Gastroesophageal sphincter (tissue), 4 donors: ENCODE measurements around the gene CRCP. TPM values are rescaled to one million over a fixed set of nuclear protein-coding genes. Genes with fewer than 3 reads are reported as not detected.
"Not testable (repeated sequence)": the region's sequence is repeated elsewhere in the genome, so short reads cannot be mapped to it uniquely, and the experiment has no call there.

ENCODE experiments used
- ATAC-seq: fragments of 150-250 bp; one replicate; pipeline ENCODE4 v1.9.1; 2016; ENCODE audit warnings: mild to moderate bottlenecking, moderate library complexity
- H3K27ac ChIP-seq, 4 donors: fragments of 200-600 bp; sonication (generic) in 3 of 4; 1 replicate in 3 of 4; 2 replicates in 1 of 4; pipeline ENCODE4 v1.5.1; 2016 to 2019
- H3K27me3 ChIP-seq: fragments of 200-600 bp; sonication (generic); one replicate; pipeline ENCODE4 v1.5.1; 2019
- H3K36me3 ChIP-seq, 2 donors: fragments of 200-600 bp; sonication (generic); one replicate each; pipeline ENCODE4 v1.5.1; 2019; ENCODE audit warnings: control low read depth in 1 of 2
- H3K4me1 ChIP-seq, 3 donors: fragments of 200-600 bp; sonication (generic); 1 replicate in 2 of 3; 2 replicates in 1 of 3; pipeline ENCODE4 v1.5.1; 2016 to 2019; ENCODE audit warnings: control low read depth in 2 of 3
- H3K4me3 ChIP-seq, 2 donors: fragments of 200-600 bp; sonication (generic); one replicate each; pipeline ENCODE4 v1.5.1; 2019; ENCODE audit warnings: mild to moderate bottlenecking in 1 of 2, moderate library complexity in 1 of 2
- H3K9me3 ChIP-seq, 3 donors: fragments of 200-600 bp; sonication (generic); one replicate each; pipeline ENCODE4 v1.5.1; 2017 to 2019; ENCODE audit warnings: control low read depth in 2 of 3
- CTCF ChIP-seq, 4 experiments: fragments of 200-600 bp in 2 of 4; fragments of 450-650 bp in 2 of 4; sonication (generic) in 1 of 4; IDR thresholded peaks; one replicate each; pipeline ENCODE4 v1.5.1; 2017 to 2019; ENCODE audit warnings: antibody characterized with exemption in 4 of 4, mild to moderate bottlenecking in 2 of 4, moderate library complexity in 2 of 4
- EP300 ChIP-seq: sonication (generic); formaldehyde crosslinking; IDR thresholded peaks from one replicate; pipeline ENCODE4 v1.6.1; 2017; ENCODE audit warnings: antibody characterized with exemption, mild to moderate bottlenecking
- POLR2A ChIP-seq, 2 donors: fragments of 450-650 bp; IDR thresholded peaks; one replicate each; pipeline ENCODE4 v1.6.1; 2017; ENCODE audit warnings: antibody characterized with exemption in 2 of 2, mild to moderate bottlenecking in 2 of 2, moderate library complexity in 1 of 2
- POLR2AphosphoS5 ChIP-seq: sonication (generic); formaldehyde crosslinking; IDR thresholded peaks from one replicate; pipeline ENCODE4 v1.6.1; 2017; ENCODE audit warnings: antibody characterized with exemption
- WGBS, 2 donors: methylation state at CpG; one replicate each; pipeline ENCODE4 v1.1.5; 2018; ENCODE audit warnings: low coverage in 1 of 2; 5-methylcytosine and 5-hydroxymethylcytosine counted together
- total RNA-seq, 4 donors: library from RNA; depleted of rRNA; stranded (reverse); fragments of >200 nt; gene quantifications; one replicate each; pipeline ENCODE4 v1.1.0, GENCODE V29; 2016

Gene CRCP
- total RNA-seq, 4 donors from 2014 or later: 42.8 to 75.8 (median 59.0) TPM

- Histone ChIP-seq H3K27me3 (no peaks in the 10 kb centered on the region), H3K4me1 (peaks cover 0 to 12% (median 0%) of the 10 kb centered on the region in 3 donors)
Observed at GRCh38 chr7:66099551-66100407, 14.9 kb upstream of the CRCP start.

GRCh38 chr7:66100408-66101050 lies 14.1 kb upstream of the CRCP start:
- TF ChIP-seq POLR2A (IDR thresholded peaks at IDR 0.05): no peak
- TF ChIP-seq POLR2AphosphoS5: no peak
- no peak for TF ChIP-seq CTCF (IDR thresholded peaks at IDR 0.05)
- no peak for TF ChIP-seq EP300
- Histone ChIP-seq H3K36me3 (no peaks in the 10 kb centered on the region), H3K27ac (peak overlapping the region; percentile 70 to 87 (median 84)), H3K9me3 (no peaks in the 10 kb centered on the region), H3K4me3 (peak overlapping the region; percentile 38 to 49), H3K27me3 (no peaks in the 10 kb centered on the region), H3K4me1 (peaks cover 0 to 12% (median 0%) of the 10 kb centered on the region in 3 donors)
- no peak for ATAC-seq
- 29 to 60% methylated on average over 6 of the region's 12 CpGs for WGBS, 2 donors

More at GRCh38 chr7:66099551-66100407, 14.9 kb upstream of the CRCP start:
- WGBS, 2 donors: 0 to 5% methylated on average over 12 to 15 of the region's 15 CpGs
- Histone ChIP-seq H3K4me3 (peak overlapping the region; percentile 38 to 49), H3K9me3 (no peaks in the 10 kb centered on the region), H3K36me3 (no peaks in the 10 kb centered on the region), H3K27ac (peak overlapping the region; percentile 70 to 87 (median 84))
- no peak for TF ChIP-seq CTCF (IDR thresholded peaks at IDR 0.05)
- no peak for TF ChIP-seq EP300
- TF ChIP-seq POLR2A (IDR thresholded peaks at IDR 0.05): peak in 1 of 2 donors; percentile 15
- peak; percentile 15 for TF ChIP-seq POLR2AphosphoS5
- peak; percentile 95 for ATAC-seq

DNA sequence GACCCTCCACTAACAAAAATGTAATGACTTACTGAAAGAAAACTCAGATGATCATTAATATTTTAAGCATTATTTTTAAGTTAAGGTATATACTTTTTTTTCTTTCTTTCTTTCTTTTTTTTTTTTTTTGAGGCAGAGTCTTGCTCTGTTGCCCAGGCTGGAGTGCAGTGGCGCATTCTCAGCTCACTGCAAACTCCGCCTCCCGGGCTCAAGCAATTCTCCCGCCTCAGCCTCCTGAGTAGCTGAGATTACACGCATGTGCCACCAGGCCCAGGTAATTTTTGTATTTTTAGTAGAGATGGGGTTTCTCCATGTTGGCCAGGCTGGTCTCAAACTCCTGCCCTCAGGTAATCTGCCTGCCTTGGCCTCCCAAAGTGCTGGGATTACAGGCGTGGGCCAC lies 12.5 kb upstream of the CRCP start:
- H3K27ac ChIP-seq, H3K36me3 ChIP-seq, H3K27me3 ChIP-seq, H3K4me3 ChIP-seq, H3K9me3 ChIP-seq, ATAC-seq: not testable (repeated sequence)
- WGBS, 2 donors: 87 to 100% methylated on average over 4 to 6 of the region's 6 CpGs
- H3K4me1 ChIP-seq: peaks cover 0 to 12% (median 0%) of the 10 kb centered on the region in 3 donors

- peaks cover 0 to 12% (median 0%) of the 10 kb centered on the region in 3 donors for H3K4me1 ChIP-seq
- H3K9me3 ChIP-seq, H3K27ac ChIP-seq, H3K4me3 ChIP-seq, ATAC-seq, H3K36me3 ChIP-seq, H3K27me3 ChIP-seq: not testable (repeated sequence)
- 83 to 84% methylated on average over 3 of the region's 3 CpGs for WGBS, 2 donors
Observed at GRCh38 chr7:66103994-66104393, 10.7 kb upstream of the CRCP start.

GRCh38 chr7:66105263-66105748 lies 9.3 kb upstream of the CRCP start:
- Histone ChIP-seq H3K36me3 (peaks cover 0 to 3% of the 10 kb centered on the region in 2 donors), H3K4me1 (peaks cover 0 to 5% (median 0%) of the 10 kb centered on the region in 3 donors), H3K4me3 (no peak overlapping the region), H3K9me3 (no peaks in the 10 kb centered on the region), H3K27ac (no peak overlapping the region), H3K27me3 (no peaks in the 10 kb centered on the region)
- ATAC-seq: no peak
- 97% methylated on average over 4 of the region's 5 CpGs; no CpG with 5 or more reads in 1 of the 2 donors for WGBS, 2 donors
- TF ChIP-seq POLR2AphosphoS5 (no peak), CTCF (IDR thresholded peaks at IDR 0.05) (no peak), EP300 (no peak), POLR2A (IDR thresholded peaks at IDR 0.05) (no peak)

- not testable (repeated sequence) for H3K27ac ChIP-seq, H3K9me3 ChIP-seq, ATAC-seq, H3K4me1 ChIP-seq, H3K27me3 ChIP-seq, H3K36me3 ChIP-seq, H3K4me3 ChIP-seq
- 90 to 95% methylated on average over 3 to 5 of the region's 5 CpGs for WGBS, 2 donors
Observed at GRCh38 chr7:66108410-66108809, 6.2 kb upstream of the CRCP start.
